Esophagus squamous epithelium (tissue), 4 donors: ENCODE measurements around the gene YTHDC1.

Experiments
- POLR2A ChIP-seq, 4 donors: fragments of 450-650 bp; IDR thresholded peaks; one replicate each; pipeline ENCODE4 v1.6.1; 2017; ENCODE audit warnings: antibody characterized with exemption in 4 of 4, mild to moderate bottlenecking in 4 of 4, moderate library complexity in 3 of 4
- TF ChIP-seq, protein P1 (sequence below), 6 experiments: fragments of 450-650 bp in 4 of 6; fragments of 200-600 bp in 2 of 6; sonication (generic) in 2 of 6; IDR thresholded peaks; one replicate each; pipeline ENCODE4 v1.5.1; 2016 to 2019; ENCODE audit warnings: antibody characterized with exemption in 6 of 6, mild to moderate bottlenecking in 4 of 6, moderate library complexity in 4 of 6

DNA sequence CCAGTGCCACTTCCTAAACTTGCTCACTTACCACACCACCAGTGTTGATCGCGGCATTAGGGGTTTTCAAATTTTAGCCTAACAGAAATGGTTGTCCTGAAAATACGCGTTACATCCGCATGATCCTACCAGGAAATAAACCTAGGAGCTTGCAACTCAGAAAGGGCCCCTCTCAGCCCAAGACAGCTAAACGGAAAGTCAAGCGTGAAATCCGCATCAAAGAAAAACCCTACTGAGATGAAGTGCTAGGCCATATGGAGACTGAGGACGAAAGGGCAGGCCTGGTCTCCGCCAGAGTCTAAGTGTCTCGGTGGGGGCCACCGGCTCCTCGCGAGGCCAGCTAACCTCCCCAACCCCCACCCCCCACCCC, 626 bp downstream of the YTHDC1 start:
- no peak for TF ChIP-seq POLR2A (IDR thresholded peaks at IDR 0.05)
- TF ChIP-seq, protein P1, sequence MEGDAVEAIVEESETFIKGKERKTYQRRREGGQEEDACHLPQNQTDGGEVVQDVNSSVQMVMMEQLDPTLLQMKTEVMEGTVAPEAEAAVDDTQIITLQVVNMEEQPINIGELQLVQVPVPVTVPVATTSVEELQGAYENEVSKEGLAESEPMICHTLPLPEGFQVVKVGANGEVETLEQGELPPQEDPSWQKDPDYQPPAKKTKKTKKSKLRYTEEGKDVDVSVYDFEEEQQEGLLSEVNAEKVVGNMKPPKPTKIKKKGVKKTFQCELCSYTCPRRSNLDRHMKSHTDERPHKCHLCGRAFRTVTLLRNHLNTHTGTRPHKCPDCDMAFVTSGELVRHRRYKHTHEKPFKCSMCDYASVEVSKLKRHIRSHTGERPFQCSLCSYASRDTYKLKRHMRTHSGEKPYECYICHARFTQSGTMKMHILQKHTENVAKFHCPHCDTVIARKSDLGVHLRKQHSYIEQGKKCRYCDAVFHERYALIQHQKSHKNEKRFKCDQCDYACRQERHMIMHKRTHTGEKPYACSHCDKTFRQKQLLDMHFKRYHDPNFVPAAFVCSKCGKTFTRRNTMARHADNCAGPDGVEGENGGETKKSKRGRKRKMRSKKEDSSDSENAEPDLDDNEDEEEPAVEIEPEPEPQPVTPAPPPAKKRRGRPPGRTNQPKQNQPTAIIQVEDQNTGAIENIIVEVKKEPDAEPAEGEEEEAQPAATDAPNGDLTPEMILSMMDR (IDR thresholded peaks at IDR 0.05) = no peak
